GM18526 (cell line): ENCODE results near the gene RBFOX1.

Source experiments
- POLR2A ChIP-seq: IDR thresholded peaks from 3 replicates; pipeline ENCODE4 v1.6.1; 2011; ENCODE audit not compliant: insufficient read length; ENCODE audit errors: extremely low read depth

RBFOX1 gene

GRCh38 chr16:7378024-7378695, 45.5 kb downstream of the RBFOX1 start:
- TF ChIP-seq POLR2A, result no peak

- no peak for TF ChIP-seq POLR2A
Measured at GRCh38 chr16:7380441-7380840, 47.8 kb downstream of the RBFOX1 start.

GRCh38 chr16:7380911-7381310, 48.3 kb downstream of the RBFOX1 start:
- no peak for TF ChIP-seq POLR2A

GRCh38 chr16:7381671-7382070, 49.0 kb downstream of the RBFOX1 start:
- TF ChIP-seq POLR2A, result no peak

- no peak for TF ChIP-seq POLR2A
Measured at GRCh38 chr16:7382521-7382920, 49.9 kb downstream of the RBFOX1 start.

GRCh38 chr16:7390974-7391373, 58.3 kb downstream of the RBFOX1 start:
- TF ChIP-seq POLR2A, result no peak

GRCh38 chr16:7391694-7392093, 59.0 kb downstream of the RBFOX1 start:
- no peak for TF ChIP-seq POLR2A

GRCh38 chr16:7392206-7392605, 59.6 kb downstream of the RBFOX1 start:
- TF ChIP-seq POLR2A, result no peak

- TF ChIP-seq POLR2A, result no peak
Measured at GRCh38 chr16:7393680-7394079, 61.0 kb downstream of the RBFOX1 start.

- TF ChIP-seq POLR2A, result no peak
Measured at GRCh38 chr16:7394720-7395336, 62.2 kb downstream of the RBFOX1 start.

GRCh38 chr16:7397901-7398300, 65.3 kb downstream of the RBFOX1 start:
- no peak for TF ChIP-seq POLR2A

GRCh38 chr16:7398536-7398935, 65.9 kb downstream of the RBFOX1 start:
- no peak for TF ChIP-seq POLR2A

GRCh38 chr16:7399296-7399695, 66.7 kb downstream of the RBFOX1 start:
- no peak for TF ChIP-seq POLR2A

GRCh38 chr16:7400117-7400890, 67.7 kb downstream of the RBFOX1 start:
- TF ChIP-seq POLR2A, result no peak

GRCh38 chr16:7404217-7404616, 71.6 kb downstream of the RBFOX1 start:
- TF ChIP-seq POLR2A, result no peak

GRCh38 chr16:7405166-7405565, 72.5 kb downstream of the RBFOX1 start:
- no peak for TF ChIP-seq POLR2A
